ENCODE measurements around the gene BCL11B.
A peak's percentile ranks its signal among the peaks of the same experiment; 100 is the strongest.

Gene BCL11B

GRCh38 chr14:99192028-99192621, 79.9 kb downstream of the BCL11B start:
- no peak for TF ChIP-seq CTCF (IDR thresholded peaks at IDR 0.05; ENCODE audit: control insufficient read depth, insufficient read depth, low read depth, low read length, missing control alignments)
- H3K4me3 ChIP-seq (ENCODE audit: control insufficient read depth, low read depth, low read length) = peak overlapping the region; percentile 18
- DNase-seq (ENCODE audit: low read depth) = no peak

GRCh38 chr14:99191395-99192027, 80.5 kb downstream of the BCL11B start:
- H3K4me3 ChIP-seq (ENCODE audit: control insufficient read depth, low read depth, low read length) = no peak overlapping the region
- no peak for DNase-seq (ENCODE audit: low read depth)
- no peak for TF ChIP-seq CTCF (IDR thresholded peaks at IDR 0.05; ENCODE audit: control insufficient read depth, insufficient read depth, low read depth, low read length, missing control alignments)

- H3K4me3 ChIP-seq (ENCODE audit: control insufficient read depth, low read depth, low read length) = no peak overlapping the region
- no peak for TF ChIP-seq CTCF (IDR thresholded peaks at IDR 0.05; ENCODE audit: control insufficient read depth, insufficient read depth, low read depth, low read length, missing control alignments)
- DNase-seq (ENCODE audit: low read depth) = no peak
Observed at GRCh38 chr14:99190696-99191394, 81.2 kb downstream of the BCL11B start.

- no peak overlapping the region for H3K4me3 ChIP-seq (ENCODE audit: control insufficient read depth, low read depth, low read length)
- DNase-seq (ENCODE audit: low read depth) = no peak
- TF ChIP-seq CTCF (IDR thresholded peaks at IDR 0.05; ENCODE audit: control insufficient read depth, insufficient read depth, low read depth, low read length, missing control alignments) = no peak
Observed at GRCh38 chr14:99189201-99189801, 82.7 kb downstream of the BCL11B start.

- TF ChIP-seq CTCF (IDR thresholded peaks at IDR 0.05; ENCODE audit: control insufficient read depth, insufficient read depth, low read depth, low read length, missing control alignments) = no peak
- no peak for DNase-seq (ENCODE audit: low read depth)
- H3K4me3 ChIP-seq (ENCODE audit: control insufficient read depth, low read depth, low read length) = no peak overlapping the region
Observed at GRCh38 chr14:99188731-99189191, 83.2 kb downstream of the BCL11B start.

- no peak for TF ChIP-seq CTCF (IDR thresholded peaks at IDR 0.05; ENCODE audit: control insufficient read depth, insufficient read depth, low read depth, low read length, missing control alignments)
Observed at GRCh38 chr14:99187858-99188257, 84.1 kb downstream of the BCL11B start.

More at GRCh38 chr14:99187858-99188257, 84.1 kb downstream of the BCL11B start:
- no peak for DNase-seq (ENCODE audit: low read depth)
- H3K4me3 ChIP-seq (ENCODE audit: control insufficient read depth, low read depth, low read length) = no peak overlapping the region
